Calu3 (cell line): ENCODE data around the gene MRGPRE. TPM values are rescaled to one million over a fixed set of nuclear protein-coding genes. Genes with fewer than 3 reads are reported as not detected.

Experiments used
- BruUV-seq: library from RNA; stranded (reverse); fragments of 400-500 nt; replicated peaks from 2 replicates; lab custom pipeline; 2021; lab: Mats Ljungman, UMichigan
- CTCF ChIA-PET: fragments of 300-600 bp; sonication (Branson Sonifier 250); formaldehyde crosslinking; loops from one replicate; lab custom pipeline; 2022; ENCODE audit warnings: antibody characterized with exemption; lab: Charles Lee
- DNase-seq: peaks from one replicate; pipeline ENCODE4 v3.0.0; 2022
- H3K27ac Mint-ChIP-seq: one replicate; pipeline ENCODE4 v1.8.0; 2022; ENCODE audit warnings: mixed read lengths; ENCODE audit not compliant: unreplicated experiment
- H3K27me3 Mint-ChIP-seq: one replicate; pipeline ENCODE4 v1.8.0; 2022; ENCODE audit warnings: mixed read lengths; ENCODE audit not compliant: unreplicated experiment
- H3K36me3 Mint-ChIP-seq: one replicate; pipeline ENCODE4 v1.8.0; 2022; ENCODE audit warnings: mild to moderate bottlenecking, moderate library complexity, mixed read lengths; ENCODE audit not compliant: insufficient read depth, unreplicated experiment
- H3K4me1 Mint-ChIP-seq: one replicate; pipeline ENCODE4 v1.8.0; 2022; ENCODE audit warnings: mild to moderate bottlenecking, low read depth, mixed read lengths; ENCODE audit not compliant: unreplicated experiment
- H3K4me3 Mint-ChIP-seq: one replicate; pipeline ENCODE4 v1.8.0; 2022; ENCODE audit warnings: mild to moderate bottlenecking, low read depth, moderate library complexity, mixed read lengths; ENCODE audit not compliant: unreplicated experiment
- H3K9me3 Mint-ChIP-seq: one replicate; pipeline ENCODE4 v1.8.0; 2022; ENCODE audit warnings: low read depth, mixed read lengths; ENCODE audit not compliant: unreplicated experiment
- intact Hi-C: fragments of 100-400 bp; cut with micrococcal nuclease; formaldehyde crosslinking; loops from one replicate; pipeline ENCODE4 v1.10.0; 2022; ENCODE audit not compliant: unreplicated experiment
- total RNA-seq: library from RNA; stranded (reverse); gene quantifications from 2 replicates; pipeline ENCODE4 v1.2.3, GENCODE V29; 2022
- TF ChIP-seq, protein P1 (sequence below): fragments of 200-600 bp; IDR thresholded peaks from one replicate; pipeline ENCODE4 v1.8.0; 2022; ENCODE audit warnings: antibody characterized with exemption; ENCODE audit not compliant: unreplicated experiment

The MRGPRE gene
- total RNA-seq, 1 experiment from 2014 or later, result not detected

GRCh38 chr11:3189196-3189843 lies 42.9 kb downstream of the MRGPRE start:
- Mint-ChIP-seq H3K4me1 (no peaks in the 10 kb centered on the region), H3K27me3 (peaks cover 81% of the 10 kb centered on the region), H3K9me3 (no peaks in the 10 kb centered on the region), H3K4me3 (no peak overlapping the region), H3K36me3 (no peaks in the 10 kb centered on the region), H3K27ac (no peak overlapping the region)
- intact Hi-C loops, result no loop called here
- CTCF ChIA-PET, result no interaction called here
- TF ChIP-seq, protein P1, sequence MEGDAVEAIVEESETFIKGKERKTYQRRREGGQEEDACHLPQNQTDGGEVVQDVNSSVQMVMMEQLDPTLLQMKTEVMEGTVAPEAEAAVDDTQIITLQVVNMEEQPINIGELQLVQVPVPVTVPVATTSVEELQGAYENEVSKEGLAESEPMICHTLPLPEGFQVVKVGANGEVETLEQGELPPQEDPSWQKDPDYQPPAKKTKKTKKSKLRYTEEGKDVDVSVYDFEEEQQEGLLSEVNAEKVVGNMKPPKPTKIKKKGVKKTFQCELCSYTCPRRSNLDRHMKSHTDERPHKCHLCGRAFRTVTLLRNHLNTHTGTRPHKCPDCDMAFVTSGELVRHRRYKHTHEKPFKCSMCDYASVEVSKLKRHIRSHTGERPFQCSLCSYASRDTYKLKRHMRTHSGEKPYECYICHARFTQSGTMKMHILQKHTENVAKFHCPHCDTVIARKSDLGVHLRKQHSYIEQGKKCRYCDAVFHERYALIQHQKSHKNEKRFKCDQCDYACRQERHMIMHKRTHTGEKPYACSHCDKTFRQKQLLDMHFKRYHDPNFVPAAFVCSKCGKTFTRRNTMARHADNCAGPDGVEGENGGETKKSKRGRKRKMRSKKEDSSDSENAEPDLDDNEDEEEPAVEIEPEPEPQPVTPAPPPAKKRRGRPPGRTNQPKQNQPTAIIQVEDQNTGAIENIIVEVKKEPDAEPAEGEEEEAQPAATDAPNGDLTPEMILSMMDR, result no peak
- DNase-seq, result no peak
- no TSS peak for BruUV-seq

DNA sequence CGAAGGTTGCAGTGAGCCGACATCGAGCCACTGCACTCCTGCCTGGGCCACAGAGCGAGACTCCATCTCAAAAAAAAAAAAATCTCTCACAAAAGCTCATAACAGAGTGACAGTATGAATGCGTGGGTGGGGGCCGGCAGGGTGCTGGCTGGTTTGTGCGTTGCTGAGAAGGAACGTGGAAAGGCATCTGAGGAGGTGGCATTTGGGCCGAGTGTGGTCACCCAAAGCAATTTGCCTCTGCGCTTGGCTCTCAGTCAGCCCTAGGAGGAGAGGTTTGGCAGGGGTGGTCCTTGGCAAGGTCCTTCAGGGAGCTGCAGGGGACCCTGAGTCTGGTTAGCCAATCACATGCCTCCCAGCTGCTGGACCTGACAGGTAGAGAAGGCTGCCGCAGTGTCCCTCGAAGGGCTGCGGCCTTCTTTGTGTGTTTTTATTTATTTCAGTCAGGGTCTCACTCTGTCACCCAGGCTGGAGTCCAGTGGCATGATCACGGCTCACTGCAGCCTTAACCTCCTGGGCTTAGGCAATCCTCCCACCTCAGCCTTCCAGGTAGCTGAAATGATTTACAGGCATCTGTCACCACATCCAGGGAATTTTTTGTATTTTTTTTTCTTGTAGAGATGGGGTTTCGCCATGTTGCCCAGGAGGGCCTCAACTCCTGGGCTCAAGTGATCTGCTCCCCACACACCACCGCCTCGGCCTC lies 43.6 kb downstream of the MRGPRE start:
- CTCF ChIA-PET, result interaction anchor here (0.5 kb wide), 1 partner anchor 556 kb away, joined by 3 read pairs; no protein-coding TSS in a partner anchor
- TF ChIP-seq, protein P1, result no peak
- Mint-ChIP-seq H3K4me3 (no peak overlapping the region), H3K36me3 (no peaks in the 10 kb centered on the region), H3K4me1 (no peaks in the 10 kb centered on the region), H3K9me3 (no peaks in the 10 kb centered on the region), H3K27me3 (peaks cover 81% of the 10 kb centered on the region), H3K27ac (no peak overlapping the region)
- intact Hi-C loops, result no loop called here
- BruUV-seq, result no TSS peak
- no peak for DNase-seq

GRCh38 chr11:3186166-3186953 lies 45.9 kb downstream of the MRGPRE start:
- CTCF ChIA-PET, result no interaction called here
- peaks cover 82% of the 10 kb centered on the region for H3K27me3 Mint-ChIP-seq

More at GRCh38 chr11:3186166-3186953, 45.9 kb downstream of the MRGPRE start:
- no TSS peak for BruUV-seq
- Mint-ChIP-seq H3K36me3 (no peaks in the 10 kb centered on the region), H3K9me3 (no peaks in the 10 kb centered on the region), H3K4me1 (no peaks in the 10 kb centered on the region), H3K27ac (no peak overlapping the region), H3K4me3 (no peak overlapping the region)
- TF ChIP-seq, protein P1, result no peak
- DNase-seq, result no peak
- intact Hi-C loops, result no loop called here
